Nephron (organoid): ENCODE results near the gene ZNF593OS.

Source experiments
- H3K27ac Mint-ChIP-seq, 3 experiments: 2 replicates each; pipeline ENCODE4 v1.8.0; 2020; ENCODE audit warnings: mixed read lengths in 3 of 3, mild to moderate bottlenecking in 2 of 3, moderate library complexity in 1 of 3
- H3K27me3 Mint-ChIP-seq: 2 replicates; pipeline ENCODE4 v1.8.0; 2021; ENCODE audit warnings: low read depth, mild to moderate bottlenecking, moderate library complexity, mixed read lengths
- H3K36me3 Mint-ChIP-seq: 2 replicates; pipeline ENCODE4 v1.8.0; 2020; ENCODE audit warnings: low read depth, mixed read lengths
- H3K4me1 Mint-ChIP-seq: 2 replicates; pipeline ENCODE4 v1.8.0; 2020; ENCODE audit warnings: mixed read lengths
- H3K4me3 Mint-ChIP-seq, 3 experiments: 2 replicates each; pipeline ENCODE4 v1.8.0; 2020; ENCODE audit warnings: mild to moderate bottlenecking in 3 of 3, mixed read lengths in 3 of 3, moderate library complexity in 2 of 3
- H3K9me3 Mint-ChIP-seq: 2 replicates; pipeline ENCODE4 v1.8.0; 2020; ENCODE audit warnings: mixed read lengths
- CTCF ChIP-seq, 3 experiments: fragments of 200-600 bp; sonication (generic); IDR thresholded peaks; one replicate each; pipeline ENCODE4 v1.5.0; 2021; ENCODE audit warnings: antibody characterized with exemption in 3 of 3; ENCODE audit not compliant: unreplicated experiment in 3 of 3

ZNF593OS gene

GRCh38 chr1:26124418-26125331, 47.0 kb downstream of the ZNF593OS start:
- peaks cover 6% of the 10 kb centered on the region for H3K4me1 Mint-ChIP-seq
- no peak overlapping the region for H3K27ac Mint-ChIP-seq
- no peaks in the 10 kb centered on the region for H3K27me3 Mint-ChIP-seq
- no peak overlapping the region for H3K4me3 Mint-ChIP-seq
- no peaks in the 10 kb centered on the region for H3K9me3 Mint-ChIP-seq
- peaks cover 25% of the 10 kb centered on the region for H3K36me3 Mint-ChIP-seq
- TF ChIP-seq CTCF (IDR thresholded peaks at IDR 0.05; ENCODE audit: unreplicated experiment in 3 of 3) = no peak

- Mint-ChIP-seq H3K36me3 (peaks cover 32% of the 10 kb centered on the region), H3K4me1 (peaks cover 6% of the 10 kb centered on the region), H3K9me3 (no peaks in the 10 kb centered on the region), H3K27me3 (no peaks in the 10 kb centered on the region), H3K4me3 (no peak overlapping the region), H3K27ac (no peak overlapping the region)
- TF ChIP-seq CTCF (IDR thresholded peaks at IDR 0.05; ENCODE audit: unreplicated experiment in 3 of 3) = no peak
These were observed 48.4 kb downstream of the ZNF593OS start for GRCh38 chr1:26122988-26123973.

- H3K4me1 Mint-ChIP-seq = no peaks in the 10 kb centered on the region
- no peak overlapping the region for H3K27ac Mint-ChIP-seq
- no peak for TF ChIP-seq CTCF (IDR thresholded peaks at IDR 0.05; ENCODE audit: unreplicated experiment in 3 of 3)
- H3K9me3 Mint-ChIP-seq = no peaks in the 10 kb centered on the region
- peaks cover 41% of the 10 kb centered on the region for H3K36me3 Mint-ChIP-seq
- no peaks in the 10 kb centered on the region for H3K27me3 Mint-ChIP-seq
- H3K4me3 Mint-ChIP-seq = no peak overlapping the region
These were observed 49.5 kb downstream of the ZNF593OS start for GRCh38 chr1:26121854-26122773.

- no peaks in the 10 kb centered on the region for H3K27me3 Mint-ChIP-seq
- no peak overlapping the region for H3K4me3 Mint-ChIP-seq
- H3K9me3 Mint-ChIP-seq = no peaks in the 10 kb centered on the region
- no peak for TF ChIP-seq CTCF (IDR thresholded peaks at IDR 0.05; ENCODE audit: unreplicated experiment in 3 of 3)
- H3K4me1 Mint-ChIP-seq = no peaks in the 10 kb centered on the region
- no peak overlapping the region for H3K27ac Mint-ChIP-seq
- H3K36me3 Mint-ChIP-seq = peaks cover 45% of the 10 kb centered on the region
These were observed 51.6 kb downstream of the ZNF593OS start for GRCh38 chr1:26119892-26120608.
